Progenitor cell of endocrine pancreas (in vitro differentiated cells): ENCODE measurements around the gene ABCA7. TPM values are rescaled to one million over a fixed set of nuclear protein-coding genes. Genes with fewer than 3 reads are reported as not detected.

Experiments used
- DNase-seq: peaks from one replicate; pipeline ENCODE4 v3.0.0; 2021; ENCODE audit warnings: low spot score; ENCODE audit not compliant: unreplicated experiment
- H3K27ac Mint-ChIP-seq: 2 replicates; pipeline ENCODE4 v1.8.0; 2021; ENCODE audit warnings: mild to moderate bottlenecking, moderate library complexity, mixed read lengths
- H3K27me3 Mint-ChIP-seq: 2 replicates; pipeline ENCODE4 v1.8.0; 2021; ENCODE audit warnings: mixed read lengths
- H3K36me3 Mint-ChIP-seq: 2 replicates; pipeline ENCODE4 v1.8.0; 2022; ENCODE audit warnings: mixed read lengths; ENCODE audit not compliant: insufficient read depth
- H3K4me1 Mint-ChIP-seq: 2 replicates; pipeline ENCODE4 v1.8.0; 2021; ENCODE audit warnings: low read depth, mixed read lengths
- H3K4me3 Mint-ChIP-seq: 2 replicates; pipeline ENCODE4 v1.8.0; 2021; ENCODE audit warnings: low read depth, mild to moderate bottlenecking, moderate library complexity, mixed read lengths
- H3K9me3 Mint-ChIP-seq: 2 replicates; pipeline ENCODE4 v1.8.0; 2021; ENCODE audit warnings: low read depth, mixed read lengths
- CTCF ChIP-seq: fragments of 200-600 bp; sonication (generic); IDR thresholded peaks from one replicate; pipeline ENCODE4 v1.5.0; 2021; ENCODE audit warnings: antibody characterized with exemption, mild to moderate bottlenecking; ENCODE audit not compliant: unreplicated experiment
- total RNA-seq: library from RNA; stranded (reverse); gene quantifications from 2 replicates; pipeline ENCODE4 v1.2.1, GENCODE V29; 2021

Gene ABCA7
- total RNA-seq, 1 donor from 2014 or later, result 57.3 TPM

GRCh38 chr19:1091544-1092175 lies 51.8 kb downstream of the ABCA7 start:
- Mint-ChIP-seq H3K27ac (no peak overlapping the region), H3K4me3 (no peak overlapping the region), H3K4me1 (peaks cover 14% of the 10 kb centered on the region), H3K27me3 (no peaks in the 10 kb centered on the region), H3K36me3 (peaks cover 4% of the 10 kb centered on the region), H3K9me3 (no peaks in the 10 kb centered on the region)
- TF ChIP-seq CTCF, result no peak
- DNase-seq, result no peak

- no peak for TF ChIP-seq CTCF
- peak overlapping the region; percentile 80 for H3K27ac Mint-ChIP-seq
Measured at GRCh38 chr19:1093330-1093729, 53.4 kb downstream of the ABCA7 start.

GRCh38 chr19:1093811-1094553 lies 54.1 kb downstream of the ABCA7 start:
- peaks cover 27% of the 10 kb centered on the region for H3K4me1 Mint-ChIP-seq
- H3K36me3 Mint-ChIP-seq, result no peaks in the 10 kb centered on the region
- H3K9me3 Mint-ChIP-seq, result no peaks in the 10 kb centered on the region
- peak overlapping the region; percentile 88 for H3K4me3 Mint-ChIP-seq
- no peak for DNase-seq
- no peaks in the 10 kb centered on the region for H3K27me3 Mint-ChIP-seq
- peak overlapping the region; percentile 74 for H3K27ac Mint-ChIP-seq
- TF ChIP-seq CTCF, result no peak

More at GRCh38 chr19:1093330-1093729, 53.4 kb downstream of the ABCA7 start:
- Mint-ChIP-seq H3K9me3 (no peaks in the 10 kb centered on the region), H3K4me3 (peak overlapping the region; percentile 88), H3K36me3 (no peaks in the 10 kb centered on the region), H3K27me3 (no peaks in the 10 kb centered on the region), H3K4me1 (peaks cover 20% of the 10 kb centered on the region)
- DNase-seq, result no peak

GRCh38 chr19:1094655-1094977 lies 54.7 kb downstream of the ABCA7 start:
- no peak for DNase-seq
- H3K4me1 Mint-ChIP-seq, result peaks cover 27% of the 10 kb centered on the region
- peak overlapping the region; percentile 88 for H3K4me3 Mint-ChIP-seq
- H3K36me3 Mint-ChIP-seq, result no peaks in the 10 kb centered on the region
- TF ChIP-seq CTCF, result no peak
- no peaks in the 10 kb centered on the region for H3K27me3 Mint-ChIP-seq
- H3K9me3 Mint-ChIP-seq, result no peaks in the 10 kb centered on the region
- peak overlapping the region; percentile 74 for H3K27ac Mint-ChIP-seq

GRCh38 chr19:1094978-1095701 lies 55.2 kb downstream of the ABCA7 start, which contains the start of gene POLR2E:
TSS of gene POLR2E (minus strand) at chr19:1095375. CDS start at chr19:1095315, 60 bp downstream.
- Mint-ChIP-seq H3K27ac (peak within 1 kb of the TSS; percentile 93), H3K4me3 (peak within 1 kb of the TSS; percentile 88), H3K9me3 (no peaks in the 10 kb centered on the region), H3K4me1 (peaks cover 27% of the 10 kb centered on the region), H3K36me3 (no peaks in the 10 kb centered on the region), H3K27me3 (no peaks in the 10 kb centered on the region)
- TF ChIP-seq CTCF, result no peak
- DNase-seq, result peak; percentile 99
